Measurements from ENCODE around the gene EFCAB11. TPM values are rescaled to one million over a fixed set of nuclear protein-coding genes. Genes with fewer than 3 reads are reported as not detected.

Gene EFCAB11
- total RNA-seq, 1 donor from 2014 or later = 7.1 TPM

DNA sequence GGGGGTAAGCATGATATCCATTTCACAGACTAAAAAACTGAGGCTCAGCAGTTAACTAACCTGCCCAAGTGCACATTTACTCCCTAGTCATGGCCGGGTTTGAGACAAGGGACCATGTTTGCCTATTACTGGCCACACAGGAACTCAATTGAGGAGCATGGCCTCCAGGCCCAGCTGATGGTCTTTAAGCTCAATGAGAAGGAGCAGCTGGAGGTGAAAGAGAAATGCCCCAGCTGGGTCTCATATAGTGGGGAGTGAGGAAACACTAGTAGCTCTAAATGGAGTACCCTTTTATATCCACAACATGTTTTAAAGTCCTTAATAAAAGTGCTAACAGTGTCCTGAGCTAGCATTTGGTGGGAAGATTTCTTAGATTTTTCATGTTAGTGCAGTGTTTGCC, 2.8 kb upstream of the EFCAB11 start:
- no peak for DNase-seq (ENCODE audit: low spot score)

DNA sequence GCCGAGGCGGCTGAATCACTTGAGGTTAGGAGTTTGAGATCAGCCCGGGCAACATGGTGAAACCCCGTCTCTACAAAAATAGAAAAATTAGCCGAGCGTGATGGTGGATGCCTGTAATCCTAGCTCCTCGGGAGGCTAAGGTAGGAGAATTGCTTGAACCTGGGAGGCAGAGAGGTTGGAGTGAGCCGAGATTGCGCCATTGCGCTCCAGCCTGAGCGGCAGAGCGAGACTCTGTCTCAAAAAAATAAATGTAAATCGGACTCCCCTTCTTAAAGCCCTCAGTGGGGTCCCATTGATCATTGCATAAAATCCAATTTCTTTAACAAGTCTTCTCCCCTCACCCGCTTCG, 2.1 kb upstream of the EFCAB11 start:
- no peak for DNase-seq (ENCODE audit: low spot score)

DNA sequence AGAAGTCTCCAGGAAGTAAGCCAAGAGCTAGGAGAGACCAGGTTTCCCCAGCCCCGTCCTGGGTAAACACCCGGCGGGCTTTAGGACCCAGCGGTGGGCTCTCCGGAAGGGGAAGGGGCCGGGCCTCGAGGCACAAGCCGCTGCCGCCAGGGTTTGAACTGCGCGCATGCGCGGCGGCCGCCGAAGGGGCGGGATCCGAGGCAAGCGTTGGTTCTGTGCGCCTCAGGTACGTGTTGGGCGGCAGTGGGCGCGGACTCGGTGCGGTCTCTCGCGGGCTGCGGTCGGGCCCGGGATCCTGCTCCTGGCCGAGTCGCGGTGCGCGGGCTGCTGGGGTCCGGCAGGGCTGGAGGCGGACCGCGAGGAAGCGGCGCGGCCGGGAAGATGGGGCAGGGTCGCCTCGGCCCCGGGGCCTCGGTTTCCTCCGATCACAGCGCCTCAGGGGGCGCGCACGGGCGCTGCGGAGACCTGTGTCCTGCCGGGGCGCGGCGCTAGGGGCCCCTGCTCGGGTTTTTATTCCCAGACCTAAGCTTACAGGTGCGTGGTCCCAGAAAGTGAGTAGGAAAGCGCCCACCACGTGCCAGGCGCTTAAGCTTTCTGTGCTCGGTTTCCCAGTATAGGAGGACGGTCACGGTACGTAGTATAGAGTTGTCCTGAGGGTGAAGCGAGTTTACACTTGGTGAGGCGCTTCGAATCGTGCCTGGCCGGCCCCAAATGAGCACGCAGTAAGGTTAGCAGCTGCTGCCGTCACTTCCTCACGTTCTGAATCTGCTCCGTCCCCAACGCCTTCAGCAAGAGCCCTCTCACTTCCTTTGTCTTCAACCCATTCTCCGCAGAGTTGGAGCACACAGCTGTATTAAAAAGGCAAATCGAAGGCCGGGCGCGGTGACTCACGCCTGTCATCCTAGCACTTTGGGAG, 1.5 kb upstream of the EFCAB11 start, which contains the start of gene TDP1:
Gene TDP1, plus strand, starts transcription at position 183 of the 916 bp plus-strand sequence. CDS start 7,188 bp downstream, outside the sequence.
- DNase-seq (ENCODE audit: low spot score) = peak; percentile 95

DNA sequence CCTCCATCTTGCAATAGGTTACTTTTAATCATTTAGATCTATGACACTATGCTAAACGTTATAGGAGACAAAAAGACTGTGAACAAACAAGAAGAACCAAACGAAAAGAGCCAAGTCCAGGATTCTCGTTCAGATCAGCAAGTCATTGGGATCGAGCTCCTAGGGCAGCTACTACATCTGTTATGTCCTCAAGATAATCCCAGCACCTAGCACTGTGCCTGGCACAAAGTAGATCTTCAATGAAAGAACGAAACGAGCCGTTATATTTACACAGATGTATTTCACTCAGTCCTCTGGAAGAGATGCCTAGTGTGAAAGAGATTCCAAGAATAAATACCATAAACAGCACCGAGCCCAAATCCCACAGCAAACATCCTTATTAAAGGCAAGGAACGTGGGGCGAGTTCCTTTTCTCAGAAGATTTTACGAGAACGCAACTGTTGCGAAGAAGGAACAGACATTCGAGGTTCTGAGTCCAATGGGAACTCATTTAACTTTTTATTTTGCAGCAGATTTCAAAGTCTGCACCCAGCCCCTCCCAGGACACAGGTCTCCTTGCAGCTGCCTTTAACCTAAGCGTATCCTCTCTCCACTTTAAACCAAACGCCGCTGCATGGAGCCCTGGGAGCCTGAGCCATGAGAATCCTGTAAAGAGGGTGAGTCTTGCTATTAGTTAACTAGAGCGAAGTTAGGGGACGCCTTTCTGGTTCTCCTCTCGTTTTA, 653 bp upstream of the EFCAB11 start:
- no peak for DNase-seq (ENCODE audit: low spot score)

DNA sequence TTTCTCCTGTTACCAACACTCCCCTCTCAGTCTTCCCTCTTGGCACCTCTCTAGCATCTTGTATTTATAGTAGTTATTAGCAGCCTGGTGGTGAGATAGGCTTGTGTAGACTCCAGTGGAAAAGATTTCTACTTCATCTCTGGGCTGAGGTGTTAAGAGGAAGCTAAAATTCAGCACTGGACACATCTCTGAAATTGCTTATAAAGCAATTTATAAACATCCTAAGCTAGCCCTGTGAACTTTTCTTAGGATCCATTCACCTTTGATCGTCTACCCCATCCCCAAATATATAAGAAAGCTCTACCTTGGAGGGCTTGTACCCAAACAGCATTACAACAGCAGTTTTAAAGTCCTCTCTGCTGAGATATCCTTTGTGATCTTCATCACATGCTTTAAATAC, 928 bp downstream of the EFCAB11 start:
- no peak for DNase-seq (ENCODE audit: low spot score)

DNA sequence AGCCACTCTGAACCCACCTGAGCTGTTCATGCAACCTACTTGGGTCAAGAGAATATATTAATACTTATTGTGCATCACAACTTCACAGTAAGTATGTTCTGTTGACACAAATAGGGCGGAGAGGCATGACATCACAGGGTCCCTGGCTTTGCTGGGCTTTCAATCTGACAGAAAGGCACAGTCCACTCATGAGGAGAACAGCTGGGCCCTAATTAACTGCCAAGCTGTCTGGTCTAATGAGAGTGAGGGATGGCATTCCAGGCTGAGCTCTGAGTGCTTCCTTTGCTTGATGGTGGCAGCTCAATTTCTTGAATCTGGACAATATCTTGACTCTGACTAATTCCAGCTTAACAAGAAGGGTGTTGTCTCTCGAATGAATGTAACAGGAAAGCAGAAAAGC, 2.0 kb downstream of the EFCAB11 start:
- no peak for DNase-seq (ENCODE audit: low spot score)

DNA sequence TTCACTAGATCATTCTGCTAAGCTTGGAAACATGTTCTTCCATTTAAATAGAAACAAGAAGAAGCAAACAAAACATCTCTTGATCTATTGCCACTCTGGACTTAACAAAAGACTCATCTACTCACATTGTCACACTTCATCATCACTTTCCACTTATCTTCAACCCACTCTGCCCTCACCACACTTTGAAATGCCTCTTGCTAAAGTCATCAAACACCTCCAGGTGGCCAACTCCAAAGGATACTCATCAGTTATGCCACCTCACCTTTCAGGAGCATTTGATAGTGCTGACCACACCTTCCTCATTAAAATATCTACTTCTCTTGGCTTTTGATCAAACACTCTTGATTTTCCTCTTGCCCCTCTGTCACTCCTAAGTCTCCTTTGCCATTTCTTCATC, 7.2 kb downstream of the EFCAB11 start:
- DNase-seq (ENCODE audit: low spot score) = no peak

DNA sequence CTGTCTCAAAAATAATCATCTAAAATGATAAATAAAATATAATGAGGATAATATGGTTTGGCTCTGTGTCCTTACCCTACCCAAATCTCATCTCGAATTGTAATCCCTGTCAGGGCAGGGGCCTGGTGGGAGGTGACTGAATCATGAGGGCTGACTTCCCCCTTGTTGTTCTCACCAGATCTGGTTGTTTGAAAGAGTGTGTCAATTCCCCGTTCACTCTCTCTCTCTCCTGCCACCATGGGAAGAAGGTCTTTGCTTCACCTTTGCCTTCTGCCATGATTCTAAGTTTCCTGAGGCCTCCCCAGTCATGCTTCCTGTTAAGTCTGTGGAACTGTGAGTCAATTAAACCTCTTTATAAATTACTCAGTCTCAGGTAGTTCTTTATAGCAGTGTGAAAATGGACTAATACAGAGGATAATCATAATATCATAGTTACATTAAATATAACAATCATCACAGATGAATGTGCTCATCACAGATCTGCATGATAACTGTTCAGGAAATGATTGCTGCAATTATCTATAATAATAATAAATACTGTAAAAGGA, 12.6 kb downstream of the EFCAB11 start:
- DNase-seq (ENCODE audit: low spot score) = no peak

DNA sequence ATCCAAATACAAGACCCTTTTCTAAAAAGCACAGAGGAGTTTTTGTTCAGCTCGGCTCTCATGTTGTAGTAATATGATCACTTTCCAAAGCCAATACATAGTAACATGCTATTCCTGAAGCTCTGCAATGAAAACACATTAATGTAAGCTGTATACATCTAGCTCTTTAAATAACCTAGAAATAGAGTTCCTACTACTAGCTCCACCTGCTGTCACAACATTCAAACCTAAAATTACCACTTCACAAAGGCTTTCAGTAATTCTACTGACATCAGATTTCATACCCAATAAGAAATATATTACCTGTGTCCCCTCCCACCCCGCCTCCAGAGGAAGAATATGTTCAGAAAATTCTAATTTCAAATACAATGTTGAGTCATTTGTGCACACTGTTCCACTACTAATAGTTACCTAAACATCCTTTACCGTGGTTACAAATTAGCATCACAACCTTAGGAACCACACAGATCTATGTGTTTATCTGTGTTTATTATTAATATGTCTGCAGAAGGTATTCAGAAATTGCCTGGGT, 17.8 kb downstream of the EFCAB11 start:
- DNase-seq (ENCODE audit: low spot score) = no peak

DNA sequence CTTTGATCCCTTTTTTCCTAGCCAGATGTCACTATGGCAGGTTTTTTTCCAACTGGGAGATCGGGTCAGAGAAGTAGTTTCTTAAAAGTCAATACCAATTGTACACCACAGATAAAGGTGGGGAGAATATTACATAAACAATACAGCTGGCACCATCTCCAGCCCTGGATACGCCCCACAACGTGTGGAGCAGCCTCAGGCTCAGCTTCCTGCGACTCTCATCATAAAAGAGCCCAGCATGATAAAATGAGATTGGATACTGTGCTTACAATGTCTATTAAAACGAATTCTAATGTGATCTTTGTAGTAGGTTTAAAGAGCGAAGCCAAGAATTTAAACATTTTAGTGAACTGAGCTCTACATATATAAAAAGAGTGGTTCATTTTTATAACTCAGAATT, 21.5 kb downstream of the EFCAB11 start:
- DNase-seq (ENCODE audit: low spot score) = no peak

DNA sequence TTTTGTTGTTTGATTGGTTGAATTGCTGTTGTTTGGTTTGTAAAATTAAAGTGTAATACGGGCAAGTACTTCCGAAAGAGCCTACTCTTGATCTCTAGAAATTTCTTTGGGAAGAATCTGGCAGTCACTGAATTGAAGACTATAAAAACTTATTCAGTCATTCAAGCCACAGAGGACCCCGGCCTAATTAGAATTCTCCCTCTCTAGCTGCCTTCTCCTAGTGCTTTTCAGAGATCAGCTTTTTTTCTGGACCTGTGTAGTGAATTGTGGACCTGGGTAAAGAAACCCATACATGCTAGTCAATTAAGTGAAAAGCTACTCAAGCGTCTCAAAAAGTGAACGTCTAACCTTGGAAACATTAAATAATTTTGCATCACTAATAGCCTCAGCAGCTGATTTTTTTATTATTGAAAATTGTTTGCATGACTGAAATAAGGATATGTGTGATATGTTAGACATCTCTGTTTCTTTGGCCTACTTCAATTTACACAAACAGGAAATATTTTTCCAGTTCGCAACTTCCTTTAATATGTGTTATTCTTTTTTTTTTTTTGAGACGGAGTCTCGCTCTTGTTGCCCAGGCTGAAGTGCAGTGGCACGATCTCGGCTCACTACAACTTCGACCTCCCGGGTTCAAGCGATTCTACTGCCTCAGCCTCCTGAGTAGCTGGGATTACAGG, 27.2 kb downstream of the EFCAB11 start:
- no peak for DNase-seq (ENCODE audit: low spot score)

DNA sequence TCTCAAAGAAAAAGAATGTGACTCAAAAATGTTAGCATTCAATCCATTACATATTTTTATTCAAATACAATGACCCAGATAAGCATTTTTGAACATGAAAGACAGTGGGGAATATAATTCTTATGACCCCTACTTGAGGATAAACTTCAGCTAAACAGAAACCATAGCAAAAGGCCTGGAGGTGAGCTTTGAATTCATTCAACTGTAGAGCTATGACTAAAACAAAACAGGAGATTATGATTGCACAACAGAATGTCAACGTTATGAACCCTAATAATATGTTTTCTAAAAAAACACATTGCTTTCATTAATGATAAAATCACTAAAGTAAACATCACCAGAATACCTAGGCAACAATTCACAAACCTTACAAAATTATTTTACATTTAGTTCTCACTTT, 27.8 kb downstream of the EFCAB11 start:
- no peak for DNase-seq (ENCODE audit: low spot score)

DNA sequence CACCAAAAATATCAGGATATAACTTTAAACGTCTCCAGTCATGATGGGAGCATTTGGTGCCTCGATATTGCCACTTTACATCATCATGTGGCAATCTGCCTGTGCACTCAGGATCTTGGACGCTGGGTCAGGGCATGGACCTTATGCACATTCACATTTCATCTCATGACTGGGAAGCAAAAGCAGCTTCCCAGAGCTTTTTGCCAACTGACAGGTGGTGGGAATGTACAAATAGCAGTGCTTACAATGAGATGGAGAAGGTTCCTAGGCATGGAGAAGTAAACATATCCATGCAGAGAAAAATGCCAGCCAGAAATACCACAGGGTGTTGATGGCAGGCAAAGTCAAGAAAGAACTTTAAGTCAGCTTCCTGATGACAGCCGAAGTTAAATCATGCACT, 30.3 kb downstream of the EFCAB11 start:
- no peak for DNase-seq (ENCODE audit: low spot score)

DNA sequence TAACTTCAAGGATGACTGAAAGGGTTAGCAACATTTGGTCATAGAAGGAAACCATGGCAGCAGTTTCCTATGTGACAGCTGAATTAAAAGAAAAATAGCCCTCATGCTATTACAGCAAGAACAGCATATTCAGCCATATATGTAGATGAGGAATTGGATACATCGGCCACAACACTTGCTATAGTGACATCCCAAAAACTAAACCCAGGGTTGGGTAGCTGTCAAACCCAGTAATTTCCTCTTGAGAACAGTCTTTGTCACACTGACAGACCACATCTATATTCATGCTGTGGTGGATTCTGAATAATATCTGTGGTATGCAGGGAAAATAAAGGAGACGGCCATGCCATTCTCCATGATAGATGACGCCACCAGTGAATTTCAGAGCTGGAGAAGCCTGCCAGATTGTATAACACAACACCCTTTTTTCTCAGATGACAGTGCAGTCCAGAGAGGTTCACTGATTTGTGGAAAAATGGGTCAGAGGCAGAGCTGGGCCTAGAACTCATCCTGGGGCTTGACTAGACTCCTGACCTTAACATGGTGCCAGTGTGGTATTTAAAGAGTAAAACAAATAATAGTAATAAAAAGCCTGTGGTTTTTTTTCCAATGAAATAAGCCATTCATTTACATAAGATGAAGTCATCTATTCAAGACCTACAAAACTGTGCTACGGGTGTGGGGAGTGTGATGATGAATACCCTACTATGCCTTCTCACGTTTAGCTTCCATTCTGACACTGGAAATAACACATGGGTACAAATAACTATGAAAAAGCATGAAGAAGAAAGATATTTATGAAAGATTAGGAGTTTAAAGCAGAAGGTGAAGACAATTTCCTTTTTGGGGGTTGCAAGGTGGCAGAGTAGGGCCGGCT, 32.3 kb downstream of the EFCAB11 start:
- DNase-seq (ENCODE audit: low spot score) = no peak

DNA sequence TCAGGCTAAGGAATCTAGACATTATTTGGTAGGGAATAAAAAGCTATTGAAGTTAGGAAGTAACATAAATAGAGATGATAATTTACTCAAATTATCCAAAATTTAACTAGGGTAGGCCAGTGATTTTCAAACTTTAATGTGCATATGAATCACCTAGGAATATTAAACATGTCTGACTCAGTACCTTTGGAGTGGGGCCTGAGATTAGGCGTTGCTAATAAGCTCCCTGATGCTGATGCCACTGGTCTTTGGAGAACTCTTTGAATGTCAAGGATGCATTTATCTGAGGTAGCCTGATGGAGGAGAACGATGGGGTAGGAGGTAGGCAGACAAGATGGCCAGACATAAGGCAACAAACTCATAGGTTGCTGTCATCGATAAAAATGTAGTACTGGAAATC, 33.2 kb downstream of the EFCAB11 start:
- no peak for DNase-seq (ENCODE audit: low spot score)

DNA sequence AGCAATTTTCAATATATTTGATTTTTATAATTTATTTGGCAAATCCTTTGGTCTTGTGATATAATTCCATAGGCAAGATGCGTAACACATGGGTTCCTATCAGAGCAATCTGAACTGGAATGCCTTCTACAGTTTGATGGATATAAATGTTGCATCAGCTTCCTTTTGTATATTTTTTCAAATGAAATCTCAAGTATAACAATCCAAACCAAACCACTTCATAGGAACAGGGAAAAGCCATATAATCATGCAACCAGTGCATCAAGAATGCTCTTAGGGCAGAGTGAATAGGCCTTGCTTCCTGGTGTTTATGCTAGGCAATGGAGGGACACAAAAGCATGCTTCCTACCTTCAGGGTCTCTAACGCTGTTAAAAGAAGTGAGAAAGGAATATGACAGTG, 34.5 kb downstream of the EFCAB11 start:
- no peak for DNase-seq (ENCODE audit: low spot score)

DNA sequence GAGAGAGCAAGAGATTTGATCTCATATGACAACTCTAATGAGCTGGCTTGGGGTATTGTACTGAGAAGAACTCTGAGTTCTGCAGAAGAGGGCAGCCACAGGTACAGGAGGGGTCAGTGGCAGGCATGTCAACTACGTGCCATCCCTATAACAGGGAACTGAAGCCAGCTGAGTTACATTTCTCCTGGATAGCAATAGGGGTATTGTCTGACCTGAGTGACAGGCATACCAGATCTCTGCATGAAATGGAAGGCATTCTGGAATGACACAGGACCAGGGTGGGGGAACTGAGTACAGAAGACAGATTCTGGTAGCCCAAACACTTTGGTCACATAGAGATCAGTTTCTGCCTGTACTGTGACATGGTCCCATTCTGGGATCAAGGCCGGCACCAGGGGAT, 35.8 kb downstream of the EFCAB11 start:
- DNase-seq (ENCODE audit: low spot score) = no peak

DNA sequence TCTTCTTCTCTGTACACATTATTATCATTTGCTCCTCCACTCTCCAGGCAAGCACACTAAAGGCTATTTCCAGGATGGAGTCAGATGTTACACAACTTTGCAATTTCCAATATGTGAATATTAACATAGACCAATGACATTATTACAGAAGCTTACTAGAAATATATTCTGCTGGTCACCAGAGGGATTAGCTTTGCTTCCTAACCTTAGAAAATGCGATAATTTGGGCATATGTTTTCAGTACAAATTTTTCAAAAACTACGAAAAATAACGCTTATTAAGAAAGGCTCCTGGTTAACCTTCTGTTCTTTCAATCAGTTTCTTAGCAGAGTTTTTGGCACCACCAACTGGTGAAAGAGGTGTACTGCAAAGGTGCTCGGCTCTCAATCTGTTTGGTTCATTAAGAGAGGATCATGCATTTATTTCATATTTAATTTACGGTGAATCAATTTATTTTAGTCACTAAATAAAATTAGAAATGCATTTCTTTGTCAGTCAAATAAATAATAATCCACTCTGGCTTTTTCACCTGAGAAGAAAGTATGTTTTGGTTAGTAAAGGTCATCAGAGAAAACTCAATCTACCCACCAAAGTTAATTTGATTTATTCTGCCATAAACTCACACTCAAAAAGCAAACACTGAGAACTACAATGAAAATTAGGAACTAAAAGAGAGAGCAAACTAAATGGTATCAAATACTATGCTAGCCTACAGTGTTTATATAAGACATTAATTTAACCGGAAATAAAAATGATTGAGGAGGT, 39.2 kb downstream of the EFCAB11 start:
- DNase-seq (ENCODE audit: low spot score) = peak; percentile 69

DNA sequence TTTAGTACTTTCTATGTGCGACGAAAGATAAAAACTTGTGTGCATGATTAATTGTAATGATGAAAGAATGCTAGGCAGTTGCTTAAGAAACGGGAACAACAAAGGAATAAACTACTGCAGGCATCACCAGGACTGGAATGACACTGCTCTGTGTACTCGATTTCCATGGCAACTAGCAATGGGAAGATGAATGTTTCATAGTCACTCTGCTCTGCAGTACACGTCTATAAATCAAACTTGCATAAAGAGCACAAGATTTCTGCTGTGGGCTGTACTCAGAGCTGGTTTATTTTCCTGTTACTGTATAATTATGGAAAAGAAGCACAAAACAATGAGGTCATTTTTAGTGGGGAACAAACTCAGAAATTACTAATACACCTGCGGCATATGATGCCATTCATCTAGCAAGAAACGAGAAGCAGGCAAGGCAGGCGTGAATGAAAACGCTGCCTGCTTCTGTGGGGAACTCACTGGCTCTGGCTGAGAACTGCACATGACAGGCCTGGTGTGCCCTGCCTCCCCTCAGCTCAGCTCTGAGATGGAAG, 41.8 kb downstream of the EFCAB11 start:
- DNase-seq (ENCODE audit: low spot score) = no peak

DNA sequence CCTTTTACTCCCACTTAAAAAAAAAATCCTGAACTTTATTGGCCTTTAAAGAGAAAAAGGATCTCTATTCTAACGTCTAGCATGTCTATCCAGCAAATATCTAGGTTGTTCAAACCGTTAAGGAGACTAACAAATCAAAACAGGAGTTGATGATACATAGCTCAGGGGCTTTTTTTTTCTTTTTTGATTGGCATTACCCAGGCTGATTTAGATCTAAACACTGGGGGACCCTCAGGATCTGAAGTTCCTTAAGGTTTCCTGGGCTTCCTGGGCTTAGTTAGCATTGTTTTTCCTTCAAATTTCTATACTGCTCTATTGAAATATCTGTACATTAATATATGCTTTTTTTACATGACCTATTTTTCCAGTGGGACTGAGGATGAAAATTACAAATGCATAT, 42.3 kb downstream of the EFCAB11 start:
- DNase-seq (ENCODE audit: low spot score) = no peak

Measured in ureter (tissue), 1 donor.